Peyer's patch (tissue), 4 donors: ENCODE measurements around the gene LUC7L2. TPM values are rescaled to one million over a fixed set of nuclear protein-coding genes. Genes with fewer than 3 reads are reported as not detected.
"Not testable (repeated sequence)": the region's sequence is repeated elsewhere in the genome, so short reads cannot be mapped to it uniquely, and the experiment has no call there.

ENCODE experiments used
- DNase-seq, 3 donors: peaks; one replicate each; pipeline ENCODE4 v3.0.0-alpha.2; 2017 to 2019
- H3K27ac ChIP-seq, 4 donors: fragments of 200-600 bp; sonication (generic); one replicate each; pipeline ENCODE4 v1.5.1; 2016 to 2019
- H3K27me3 ChIP-seq, 2 donors: fragments of 200-600 bp; sonication (generic); one replicate each; pipeline ENCODE4 v1.5.1; 2019
- H3K36me3 ChIP-seq, 3 donors: fragments of 200-600 bp; sonication (generic); one replicate each; pipeline ENCODE4 v1.5.1; 2016 to 2019
- H3K4me1 ChIP-seq, 4 donors: fragments of 200-600 bp; sonication (generic); one replicate each; pipeline ENCODE4 v1.5.1; 2016 to 2019
- H3K4me3 ChIP-seq, 4 donors: fragments of 200-600 bp; sonication (generic); 1 replicate in 3 of 4; 2 replicates in 1 of 4; pipeline ENCODE4 v1.5.1; 2016 to 2019; ENCODE audit warnings: mild to moderate bottlenecking in 1 of 4
- H3K9me3 ChIP-seq, 4 donors: fragments of 200-600 bp; sonication (generic); one replicate each; pipeline ENCODE4 v1.5.1; 2016 to 2019; ENCODE audit warnings: mild to moderate bottlenecking in 1 of 4
- CTCF ChIP-seq, 6 experiments: fragments of 450-650 bp in 4 of 6; fragments of 200-600 bp in 2 of 6; sonication (generic) in 1 of 6; IDR thresholded peaks; one replicate each; pipeline ENCODE4 v1.5.1; 2017 to 2019; ENCODE audit warnings: antibody characterized with exemption in 6 of 6, mild to moderate bottlenecking in 3 of 6, moderate library complexity in 1 of 6
- POLR2A ChIP-seq, 2 donors: fragments of 450-650 bp; IDR thresholded peaks; one replicate each; pipeline ENCODE4 v1.5.1; 2017; ENCODE audit warnings: antibody characterized with exemption in 2 of 2, mild to moderate bottlenecking in 2 of 2, moderate library complexity in 2 of 2
- total RNA-seq, 4 donors: library from RNA; depleted of rRNA; stranded (reverse); fragments of >200 nt; gene quantifications; one replicate each; pipeline ENCODE4 v1.1.0, GENCODE V29; 2016

Gene LUC7L2
- total RNA-seq, 4 donors from 2014 or later = 57.6 to 182 (median 74.4) TPM

- no peak for TF ChIP-seq POLR2A (IDR thresholded peaks at IDR 0.05)
- no peak for TF ChIP-seq CTCF (IDR thresholded peaks at IDR 0.05)
- no peak for DNase-seq
- peaks cover 0 to 88% (median 7%) of the 10 kb centered on the region in 3 donors for H3K36me3 ChIP-seq
Measured at GRCh38 chr7:139416405-139416804, 56.7 kb downstream of the LUC7L2 start.

GRCh38 chr7:139417478-139417877 is 57.8 kb downstream of the LUC7L2 start:
- Histone ChIP-seq H3K27me3 (no peaks in the 10 kb centered on the region), H3K4me3 (no peak overlapping the region), H3K27ac (no peak overlapping the region), H3K4me1 (no peaks in the 10 kb centered on the region), H3K36me3 (peaks cover 0 to 79% (median 7%) of the 10 kb centered on the region in 3 donors), H3K9me3 (no peaks in the 10 kb centered on the region)
- no peak for DNase-seq
- TF ChIP-seq POLR2A (IDR thresholded peaks at IDR 0.05) = no peak
- TF ChIP-seq CTCF (IDR thresholded peaks at IDR 0.05) = no peak

More at GRCh38 chr7:139416405-139416804, 56.7 kb downstream of the LUC7L2 start:
- H3K27me3 ChIP-seq = no peaks in the 10 kb centered on the region
- no peaks in the 10 kb centered on the region for H3K9me3 ChIP-seq
- no peak overlapping the region for H3K4me3 ChIP-seq
- no peak overlapping the region for H3K27ac ChIP-seq
- no peaks in the 10 kb centered on the region for H3K4me1 ChIP-seq

- no peak for DNase-seq
- H3K36me3 ChIP-seq = peaks cover 0 to 57% (median 7%) of the 10 kb centered on the region in 3 donors
- H3K4me3 ChIP-seq = no peak overlapping the region
- no peaks in the 10 kb centered on the region for H3K4me1 ChIP-seq
- TF ChIP-seq POLR2A (IDR thresholded peaks at IDR 0.05) (no peak), CTCF (IDR thresholded peaks at IDR 0.05) (no peak)
- no peaks in the 10 kb centered on the region for H3K9me3 ChIP-seq
- no peaks in the 10 kb centered on the region for H3K27me3 ChIP-seq
- H3K27ac ChIP-seq = no peak overlapping the region
Measured at GRCh38 chr7:139421123-139421522, 61.4 kb downstream of the LUC7L2 start.

GRCh38 chr7:139422126-139422525 is 62.4 kb downstream of the LUC7L2 start:
- H3K36me3 ChIP-seq = peaks cover 0 to 47% (median 5%) of the 10 kb centered on the region in 3 donors
- no peaks in the 10 kb centered on the region for H3K27me3 ChIP-seq
- no peaks in the 10 kb centered on the region for H3K4me1 ChIP-seq
- no peak overlapping the region for H3K27ac ChIP-seq
- TF ChIP-seq CTCF (IDR thresholded peaks at IDR 0.05) = no peak
- TF ChIP-seq POLR2A (IDR thresholded peaks at IDR 0.05) = no peak
- no peak for DNase-seq
- no peaks in the 10 kb centered on the region for H3K9me3 ChIP-seq
- no peak overlapping the region for H3K4me3 ChIP-seq

GRCh38 chr7:139423091-139423490 is 63.4 kb downstream of the LUC7L2 start:
- DNase-seq = no peak
- Histone ChIP-seq H3K4me3 (no peak overlapping the region), H3K4me1 (no peaks in the 10 kb centered on the region), H3K36me3 (peaks cover 0 to 37% (median 5%) of the 10 kb centered on the region in 3 donors), H3K9me3 (no peaks in the 10 kb centered on the region), H3K27ac (no peak overlapping the region), H3K27me3 (no peaks in the 10 kb centered on the region)
- TF ChIP-seq CTCF (IDR thresholded peaks at IDR 0.05) = no peak
- no peak for TF ChIP-seq POLR2A (IDR thresholded peaks at IDR 0.05)

GRCh38 chr7:139424004-139424403 is 64.3 kb downstream of the LUC7L2 start:
- no peak for DNase-seq
- Histone ChIP-seq H3K27ac (no peak overlapping the region), H3K27me3 (no peaks in the 10 kb centered on the region), H3K4me3 (no peak overlapping the region), H3K9me3 (no peaks in the 10 kb centered on the region), H3K36me3 (peaks cover 0 to 29% (median 5%) of the 10 kb centered on the region in 3 donors), H3K4me1 (no peaks in the 10 kb centered on the region)
- TF ChIP-seq CTCF (IDR thresholded peaks at IDR 0.05) = no peak
- TF ChIP-seq POLR2A (IDR thresholded peaks at IDR 0.05) = no peak

DNA sequence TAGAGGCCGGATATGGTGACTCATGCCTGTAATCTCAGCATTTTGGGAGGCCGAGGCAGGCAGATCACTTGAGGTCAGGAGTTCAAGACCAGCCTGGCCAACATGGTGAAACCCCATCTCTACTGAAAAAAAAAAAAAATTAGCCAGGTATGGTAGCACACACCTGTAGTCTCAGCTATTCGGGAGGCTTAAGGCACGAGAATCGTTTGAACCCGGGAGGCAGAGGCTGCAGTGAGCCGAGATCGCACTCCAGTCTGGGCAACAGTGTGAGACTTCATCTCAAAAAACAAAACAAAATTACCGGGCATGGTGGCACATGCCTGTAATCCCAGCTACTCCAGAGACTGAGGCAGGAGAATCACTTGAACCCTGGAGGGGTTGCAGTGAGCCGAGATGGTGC is 66.0 kb downstream of the LUC7L2 start:
- DNase-seq, H3K27me3 ChIP-seq: not testable (repeated sequence)
- peaks cover 0 to 15% (median 0%) of the 10 kb centered on the region in 3 donors for H3K36me3 ChIP-seq

More for the DNA sequence above, 66.0 kb downstream of the LUC7L2 start:
- H3K9me3 ChIP-seq, H3K4me1 ChIP-seq, H3K4me3 ChIP-seq, H3K27ac ChIP-seq: not testable (repeated sequence)
